Breast epithelium (tissue), 3 donors: ENCODE measurements around the gene ANKRD31. TPM values are rescaled to one million over a fixed set of nuclear protein-coding genes. Genes with fewer than 3 reads are reported as not detected.

Experiments used
- total RNA-seq, 3 donors: library from RNA; depleted of rRNA; stranded (reverse); fragments of >200 nt; gene quantifications; one replicate each; pipeline ENCODE4 v1.1.0, GENCODE V29; 2016

The ANKRD31 gene
- total RNA-seq, 3 donors from 2014 or later, result 0.32 to 0.66 (median 0.59) TPM

Other genes with a start within 250 kb of the ANKRD31 start
- 1 to 10 TPM; 1.3 to 2.3 (median 2.3) TPM for gene GCNT4, start 184.3 kb downstream of the ANKRD31 start, total RNA-seq
- 10 to 100 TPM; 12.8 to 34.0 (median 16.5) TPM for gene HMGCR, start 100.3 kb upstream of the ANKRD31 start, total RNA-seq